ENCODE results near the gene ZNF674.

The ZNF674 gene

DNA sequence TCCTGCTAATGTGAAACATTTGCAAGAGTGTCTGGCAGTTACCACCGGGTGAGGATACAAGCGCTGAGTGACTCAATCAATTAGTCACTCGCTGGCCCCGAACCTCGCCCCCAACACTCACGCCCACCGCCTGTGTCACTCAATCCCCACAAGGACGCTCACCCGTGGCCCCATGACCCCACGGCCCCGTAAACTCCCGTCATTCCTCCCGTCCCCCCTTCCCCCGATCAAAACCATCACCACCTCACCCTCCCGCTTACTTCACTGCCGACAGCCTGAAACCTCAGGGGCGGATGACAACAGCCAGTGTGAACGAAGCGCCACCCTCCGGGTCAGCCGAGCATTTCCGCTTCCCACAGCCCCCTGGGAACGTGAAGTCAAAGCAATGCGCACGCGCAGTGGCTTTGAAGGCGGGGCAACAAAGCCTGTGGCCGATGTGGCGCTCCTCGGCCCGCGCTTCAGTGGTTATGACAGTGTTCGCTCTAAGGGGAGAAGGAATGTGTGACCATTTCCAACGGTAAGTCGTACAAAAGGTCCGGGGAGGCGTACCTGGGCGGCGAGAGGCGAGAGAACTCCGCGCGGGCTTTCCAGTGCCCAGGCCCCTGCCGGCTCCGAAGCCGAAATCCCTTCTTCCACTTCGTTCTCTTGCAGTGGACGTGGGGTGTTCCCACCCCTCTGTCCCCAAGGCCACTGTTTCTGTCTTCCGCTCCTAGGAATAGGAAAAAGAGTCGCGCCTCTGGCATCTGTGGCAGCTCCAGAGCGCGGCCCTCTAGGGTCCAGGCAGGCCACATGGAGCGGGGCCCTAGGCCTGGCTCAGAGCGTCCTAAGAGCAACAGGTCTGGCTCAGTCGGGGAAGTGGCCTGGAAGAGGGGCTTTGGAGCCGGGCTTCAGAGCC, at the start of gene ZNF674:
Gene ZNF674, minus strand, starts transcription at position 311 of the 895 bp plus-strand sequence. CDS start 3,334 bp downstream, outside the sequence.
- peak; percentile 92 for DNase-seq (ENCODE audit: low read depth)

DNA sequence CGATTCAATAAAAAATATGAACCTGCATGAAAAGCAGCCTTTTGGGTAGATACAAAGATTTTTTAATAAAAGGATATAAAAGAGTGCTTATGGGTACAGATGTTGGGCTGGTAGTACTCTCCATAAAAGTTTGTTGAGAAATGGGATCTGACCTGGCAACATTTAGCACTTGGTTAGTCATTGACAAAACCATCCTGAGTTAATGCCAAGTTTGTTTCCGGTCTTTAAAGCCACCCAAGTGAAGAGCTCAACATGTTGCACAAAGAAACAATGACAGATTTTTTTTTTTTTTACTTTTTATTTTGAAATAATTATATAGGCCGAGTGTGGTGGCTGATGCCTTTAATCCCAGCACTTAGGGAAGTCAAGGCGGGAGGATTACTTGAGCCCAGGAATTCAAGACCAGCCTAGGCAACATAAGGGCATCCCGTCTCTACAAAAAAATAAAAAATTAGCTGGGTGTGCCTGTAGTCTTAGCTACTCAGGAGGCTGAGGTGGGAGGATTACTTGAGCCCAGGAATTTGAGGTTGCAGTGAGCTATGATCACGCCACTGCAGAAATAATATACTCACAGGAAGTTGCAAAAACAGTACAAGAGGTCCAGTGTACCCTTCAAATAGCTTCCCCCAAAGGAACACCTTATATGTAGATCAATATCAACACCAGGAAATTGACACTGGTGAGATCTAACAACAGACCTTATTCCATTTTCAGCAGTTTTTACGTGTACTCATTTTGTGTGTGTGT, 44.9 kb upstream of the ZNF674 start:
- DNase-seq (ENCODE audit: low read depth): no peak

DNA sequence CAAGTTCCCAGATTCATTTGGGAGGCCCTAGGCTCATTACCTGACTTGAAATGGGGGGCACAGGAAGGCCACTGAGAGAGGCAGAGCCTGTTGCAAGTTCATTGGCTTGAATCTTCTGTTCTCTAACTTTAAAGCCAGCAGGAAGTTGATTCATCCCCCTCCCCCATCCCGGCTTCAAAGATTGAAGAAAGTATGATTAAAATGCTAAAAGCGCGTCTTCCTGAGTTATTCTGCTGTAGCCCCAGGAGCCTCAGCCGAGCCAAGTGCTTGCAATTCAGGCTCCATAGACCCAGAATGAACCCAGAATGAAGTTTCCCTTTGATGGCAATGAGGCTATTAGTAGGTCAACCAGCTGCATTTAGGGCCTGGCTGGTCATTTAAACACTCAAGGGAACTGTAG, 43.0 kb upstream of the ZNF674 start:
- no peak for DNase-seq (ENCODE audit: low read depth)

DNA sequence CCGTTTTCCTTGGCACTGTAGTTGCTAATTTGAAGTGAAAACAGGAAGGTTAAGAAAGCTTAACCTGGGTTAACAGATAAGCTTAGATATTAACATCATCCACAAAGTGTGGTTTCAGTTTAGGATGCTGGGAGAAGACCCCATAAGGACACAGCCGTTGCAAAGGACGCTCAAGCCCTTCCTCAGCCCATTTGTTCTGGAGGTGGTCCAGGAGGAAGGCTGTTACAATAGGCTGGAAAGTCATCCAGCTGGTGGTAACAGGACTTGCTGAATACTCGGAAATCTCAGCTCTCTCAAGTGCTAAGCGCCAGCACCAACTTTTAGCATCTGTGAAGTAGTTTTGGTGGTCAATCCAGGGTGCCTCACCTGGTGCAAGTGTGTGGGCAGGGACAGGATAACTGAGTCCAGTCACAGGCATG, 42.5 kb upstream of the ZNF674 start:
- no peak for DNase-seq (ENCODE audit: low read depth)

DNA sequence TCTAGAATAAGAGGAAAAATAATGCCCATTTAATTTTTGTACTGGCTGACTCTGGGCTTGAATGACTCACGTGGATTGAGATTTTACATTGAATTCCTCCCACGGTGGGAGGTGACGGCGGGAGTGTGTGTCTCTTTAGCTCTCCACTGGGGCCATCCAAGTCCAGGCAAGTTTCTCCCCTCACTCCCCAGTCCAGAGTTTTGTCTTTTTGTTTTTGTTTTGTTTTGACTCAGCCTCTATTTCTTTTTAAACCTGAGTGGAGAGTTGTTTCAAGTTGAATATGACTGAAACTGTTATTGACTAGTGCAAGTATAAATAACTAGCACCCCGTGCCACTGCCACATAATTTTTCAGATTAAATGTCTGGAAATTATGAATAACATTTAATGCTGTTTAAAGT, 41.9 kb upstream of the ZNF674 start:
- no peak for DNase-seq (ENCODE audit: low read depth)

DNA sequence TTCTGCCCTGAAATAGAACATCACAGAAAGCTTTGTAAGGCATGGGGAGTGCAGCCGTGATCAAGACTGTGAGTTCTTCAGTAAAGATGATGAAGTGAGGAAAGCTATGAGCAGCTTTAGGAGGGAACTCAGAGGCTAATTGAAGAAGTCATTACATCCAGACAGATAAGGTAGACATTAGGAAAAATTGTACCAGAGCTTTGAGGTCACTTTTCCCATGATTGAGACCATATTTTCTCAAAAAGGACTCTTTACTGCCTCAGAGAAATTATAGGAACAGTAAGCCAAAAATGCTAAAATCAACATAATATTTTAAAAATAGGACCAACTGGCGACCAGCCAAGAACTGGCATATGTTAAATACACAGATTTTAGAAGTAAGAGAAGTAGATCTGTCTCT, 39.5 kb upstream of the ZNF674 start:
- no peak for DNase-seq (ENCODE audit: low read depth)

DNA sequence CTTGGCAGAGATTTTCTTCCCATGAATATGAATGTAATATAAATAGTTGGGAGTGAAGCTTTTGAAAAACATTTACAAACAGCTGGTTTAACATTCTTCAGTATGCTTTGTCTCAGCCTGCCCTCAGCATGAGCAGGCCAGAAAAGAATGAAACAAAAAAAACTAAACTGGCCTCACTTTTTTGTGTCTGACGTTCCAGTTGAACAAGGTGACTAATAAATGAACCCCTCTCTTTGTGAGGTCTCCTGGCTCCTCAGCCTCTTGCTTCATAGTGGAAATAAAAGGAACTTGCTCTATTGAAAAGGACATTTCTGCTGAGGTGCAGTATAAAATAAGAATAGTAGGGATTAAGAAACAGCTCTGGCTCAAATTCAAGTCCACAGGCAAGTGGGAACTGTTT, 37.7 kb upstream of the ZNF674 start:
- DNase-seq (ENCODE audit: low read depth): no peak

DNA sequence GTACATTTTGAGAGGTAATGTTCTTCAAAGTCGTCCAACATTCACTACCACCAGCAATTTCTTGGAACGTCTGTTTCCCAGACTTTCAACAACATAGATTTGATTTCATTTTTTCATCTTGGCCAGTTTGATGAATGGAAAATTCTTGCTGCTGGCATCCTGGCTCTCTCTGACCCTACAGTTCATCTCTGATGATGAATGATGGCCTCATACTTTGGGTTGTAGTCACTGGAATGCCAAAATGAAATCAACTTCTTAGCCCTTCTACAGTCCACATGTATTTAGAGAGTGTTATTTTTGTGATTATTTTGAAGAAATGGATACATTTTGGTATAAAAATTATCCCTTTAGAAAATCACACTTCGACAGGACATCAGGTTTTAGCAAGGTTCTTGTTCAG, 37.1 kb upstream of the ZNF674 start:
- DNase-seq (ENCODE audit: low read depth): no peak

DNA sequence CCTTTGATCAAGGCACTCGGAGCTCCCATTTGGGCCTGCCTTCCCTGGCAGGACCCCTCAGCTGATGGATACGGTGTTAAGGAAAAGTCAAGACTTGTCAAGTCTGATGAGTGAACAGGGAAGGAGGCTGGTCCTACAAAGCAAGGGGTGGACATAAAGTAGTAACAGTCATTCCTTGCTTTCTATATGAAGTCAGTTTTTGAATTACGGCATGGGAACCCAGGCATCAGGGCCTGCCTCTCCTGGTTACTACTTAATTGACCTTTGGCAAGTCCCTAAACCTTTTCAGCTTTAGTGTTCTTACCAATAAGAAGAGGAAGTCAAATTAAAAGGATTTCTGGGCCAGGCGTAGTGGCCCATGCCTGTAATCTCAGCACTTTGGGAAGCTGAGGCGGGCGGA, 35.4 kb upstream of the ZNF674 start:
- no peak for DNase-seq (ENCODE audit: low read depth)

DNA sequence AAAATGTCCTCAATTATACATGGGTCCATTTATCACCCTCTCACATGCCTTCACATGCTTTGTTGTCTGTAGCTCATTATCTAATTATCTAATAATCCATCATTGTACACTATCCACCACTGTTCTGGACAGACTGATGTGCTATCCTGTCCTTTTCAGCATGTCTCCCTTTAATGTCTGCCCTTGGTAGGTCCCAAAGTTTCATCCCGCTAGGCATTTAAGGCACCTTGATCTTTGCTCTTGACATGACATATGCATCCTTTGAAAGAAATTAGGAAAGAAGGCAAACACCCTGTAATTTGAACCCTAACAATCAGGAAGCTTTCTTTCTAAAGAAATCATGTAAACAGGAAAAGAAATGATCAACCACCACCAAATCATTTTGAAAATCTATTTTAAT, 34.0 kb upstream of the ZNF674 start:
- no peak for DNase-seq (ENCODE audit: low read depth)

DNA sequence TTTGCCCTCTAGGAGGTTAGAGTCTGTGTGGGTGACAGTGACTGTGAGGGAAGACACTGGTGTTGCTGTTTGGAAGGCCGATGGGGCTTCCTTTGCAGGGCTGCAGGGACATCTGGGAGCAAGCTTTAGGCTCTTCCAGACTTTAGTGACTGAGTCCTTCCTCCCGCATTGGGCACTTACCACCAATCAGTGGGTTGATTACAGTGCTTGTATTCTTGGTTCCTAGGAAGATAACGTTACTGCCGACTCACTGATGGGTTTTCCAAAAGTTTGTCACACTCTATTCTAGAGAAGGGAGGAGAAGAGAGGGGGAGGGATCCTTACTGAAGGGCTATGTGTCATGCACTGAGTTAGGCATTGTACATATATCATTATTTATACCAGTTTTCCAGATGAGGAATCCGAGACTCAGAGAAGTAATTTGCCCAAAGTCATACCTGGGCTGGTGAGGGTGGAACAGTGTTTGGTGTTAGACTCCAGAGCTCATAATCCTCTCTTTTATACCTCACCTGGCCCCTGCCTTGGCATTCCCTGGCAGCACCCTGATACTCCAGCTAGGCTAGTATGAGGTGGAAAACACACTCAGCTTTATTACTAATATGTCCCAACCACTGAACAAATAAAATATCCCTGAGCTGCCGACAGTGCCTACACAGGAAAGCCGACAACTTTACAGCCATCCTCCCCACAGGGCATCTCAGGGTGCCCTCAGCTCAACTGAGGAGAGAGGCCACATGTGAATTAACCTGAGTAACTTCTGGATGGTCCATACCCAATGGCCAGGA, 32.2 kb upstream of the ZNF674 start:
- no peak for DNase-seq (ENCODE audit: low read depth)

DNA sequence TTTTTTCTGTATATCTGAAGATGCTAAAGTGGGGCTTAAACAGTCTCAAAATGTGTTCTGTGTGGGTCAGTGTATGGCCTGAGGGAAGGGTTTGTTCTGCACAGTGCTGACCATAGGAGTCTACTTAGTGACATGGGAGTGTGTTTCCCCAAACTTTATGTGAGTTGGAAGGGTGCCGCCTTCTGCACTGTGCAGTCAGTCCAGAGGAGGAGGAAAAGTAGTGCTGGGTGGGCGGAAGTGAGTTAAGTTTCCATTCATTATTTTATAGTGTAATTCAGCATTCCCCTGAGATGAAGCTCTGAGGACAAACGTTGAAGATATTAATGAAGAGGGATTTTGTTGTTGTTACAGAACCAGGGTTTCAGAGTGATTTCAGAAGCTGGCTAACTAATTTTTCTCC, 31.2 kb upstream of the ZNF674 start:
- no peak for DNase-seq (ENCODE audit: low read depth)

DNA sequence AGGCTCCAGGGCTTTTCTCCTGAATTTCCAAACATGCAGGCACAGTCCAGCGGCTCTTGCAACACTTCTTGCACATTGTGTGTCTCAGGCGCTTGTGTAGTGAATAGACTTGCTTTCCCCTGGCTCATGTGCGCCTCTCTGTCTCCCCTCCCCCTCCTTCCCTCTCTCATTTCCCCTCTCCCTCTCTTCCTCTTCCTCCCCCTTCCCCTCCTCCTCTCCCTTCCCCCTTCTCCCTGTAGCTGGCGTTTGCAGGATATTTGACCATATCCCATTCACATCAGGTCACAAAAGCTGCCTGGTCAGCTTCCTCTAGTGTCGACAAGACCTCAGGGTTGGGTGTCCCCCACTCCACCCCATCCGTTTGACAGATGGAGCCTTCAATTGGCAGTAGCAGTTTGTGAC, 30.8 kb upstream of the ZNF674 start:
- DNase-seq (ENCODE audit: low read depth): no peak

DNA sequence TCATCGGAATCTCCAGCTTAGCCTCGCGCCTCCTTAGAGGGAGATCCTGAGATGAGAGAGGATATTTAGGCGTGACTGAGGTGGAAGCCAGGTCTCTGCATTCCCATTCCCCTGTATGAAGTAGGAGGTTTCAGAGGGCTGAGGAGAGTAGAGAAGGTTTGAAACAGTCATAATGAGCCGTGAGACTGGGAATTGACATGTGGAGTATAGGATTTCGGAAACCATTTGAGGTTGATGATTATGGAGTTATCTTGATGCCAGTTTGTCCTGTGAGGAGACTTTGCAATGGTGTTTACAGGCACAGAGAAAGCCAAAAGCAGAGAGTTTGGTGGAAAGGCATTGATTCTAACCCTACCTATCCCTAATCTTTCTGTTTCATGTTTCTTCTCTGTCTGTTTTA, 30.4 kb upstream of the ZNF674 start:
- no peak for DNase-seq (ENCODE audit: low read depth)

DNA sequence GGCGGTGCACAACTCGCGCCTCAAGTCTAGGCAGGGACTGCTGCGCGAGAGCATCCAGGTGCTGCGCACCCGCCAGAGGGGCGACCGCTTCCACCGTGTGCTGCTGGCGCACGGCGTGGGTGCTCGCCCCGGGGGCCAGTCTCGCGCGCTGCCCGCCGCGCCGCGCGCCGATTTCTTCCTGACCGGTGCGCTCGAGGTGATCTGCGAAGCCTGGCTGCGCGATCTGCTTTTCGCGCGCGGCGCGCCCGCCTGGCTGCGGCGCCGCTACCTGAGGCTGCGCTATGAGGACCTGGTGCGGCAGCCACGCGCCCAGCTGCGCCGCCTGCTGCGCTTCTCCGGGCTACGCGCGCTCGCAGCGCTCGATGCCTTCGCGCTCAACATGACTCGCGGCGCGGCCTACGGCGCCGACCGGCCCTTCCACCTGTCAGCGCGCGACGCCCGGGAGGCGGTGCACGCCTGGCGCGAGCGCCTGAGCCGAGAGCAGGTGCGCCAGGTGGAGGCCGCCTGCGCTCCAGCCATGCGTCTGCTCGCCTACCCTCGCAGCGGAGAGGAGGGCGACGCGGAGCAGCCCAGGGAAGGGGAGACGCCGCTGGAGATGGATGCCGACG, 29.7 kb upstream of the ZNF674 start:
- DNase-seq (ENCODE audit: low read depth): no peak

DNA sequence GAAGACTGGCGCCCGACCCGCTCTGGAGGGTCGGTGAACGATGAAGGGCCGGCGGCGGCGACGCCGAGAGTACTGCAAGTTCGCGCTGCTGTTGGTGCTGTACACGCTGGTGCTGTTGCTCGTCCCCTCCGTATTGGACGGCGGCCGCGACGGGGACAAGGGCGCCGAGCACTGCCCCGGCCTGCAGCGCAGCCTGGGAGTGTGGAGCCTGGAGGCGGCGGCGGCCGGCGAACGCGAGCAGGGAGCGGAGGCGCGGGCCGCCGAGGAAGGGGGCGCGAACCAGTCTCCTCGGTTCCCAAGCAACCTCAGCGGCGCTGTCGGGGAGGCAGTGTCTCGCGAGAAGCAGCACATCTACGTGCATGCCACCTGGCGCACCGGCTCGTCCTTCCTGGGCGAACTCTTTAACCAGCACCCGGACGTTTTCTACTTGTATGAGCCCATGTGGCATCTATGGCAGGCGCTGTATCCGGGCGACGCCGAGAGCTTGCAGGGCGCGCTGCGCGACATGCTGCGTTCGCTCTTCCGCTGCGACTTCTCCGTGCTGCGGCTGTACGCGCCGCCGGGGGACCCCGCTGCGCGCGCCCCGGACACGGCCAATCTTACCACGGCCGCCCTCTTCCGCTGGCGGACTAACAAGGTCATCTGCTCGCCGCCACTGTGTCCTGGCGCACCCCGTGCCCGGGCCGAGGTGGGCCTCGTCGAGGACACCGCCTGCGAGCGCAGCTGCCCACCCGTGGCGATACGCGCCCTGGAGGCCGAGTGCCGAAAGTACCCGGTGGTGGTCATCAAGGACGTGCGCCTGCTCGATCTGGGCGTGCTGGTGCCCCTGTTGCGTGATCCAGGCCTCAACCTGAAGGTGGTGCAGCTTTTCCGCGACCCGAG, 28.9 kb upstream of the ZNF674 start:
- no peak for DNase-seq (ENCODE audit: low read depth)

DNA sequence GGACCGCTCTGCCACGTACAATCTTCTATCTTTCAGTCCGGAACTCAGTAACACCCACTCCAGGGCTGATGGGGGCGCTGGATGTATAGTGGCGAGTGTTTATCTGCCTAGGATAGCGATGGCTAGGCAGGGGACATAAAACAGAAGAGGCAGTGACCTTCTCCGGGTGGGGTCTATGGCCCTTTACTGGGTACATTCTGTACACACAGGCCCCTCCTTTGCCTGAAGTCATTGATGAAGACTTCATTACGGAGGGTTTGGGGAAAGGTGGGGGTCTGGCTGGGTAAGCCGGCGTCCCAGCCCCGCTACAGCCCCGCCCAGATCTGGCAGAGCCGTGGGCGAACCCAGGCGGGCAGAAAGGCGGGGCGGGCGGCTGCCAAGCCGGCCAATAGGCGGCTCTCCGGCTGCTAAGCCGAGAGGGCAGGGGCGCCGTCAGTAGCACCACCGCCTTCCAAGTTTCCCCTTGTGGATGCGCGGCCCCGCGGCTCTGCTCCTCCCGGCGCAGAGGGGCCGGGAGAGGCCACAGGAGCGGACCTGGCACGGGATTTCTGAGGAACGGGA, 28.2 kb upstream of the ZNF674 start, which contains the start of gene CHST7:
Gene CHST7, plus strand, starts transcription at position 435 of the 561 bp plus-strand sequence. CDS start 167 bp downstream, outside the sequence.
- no peak for DNase-seq (ENCODE audit: low read depth)

DNA sequence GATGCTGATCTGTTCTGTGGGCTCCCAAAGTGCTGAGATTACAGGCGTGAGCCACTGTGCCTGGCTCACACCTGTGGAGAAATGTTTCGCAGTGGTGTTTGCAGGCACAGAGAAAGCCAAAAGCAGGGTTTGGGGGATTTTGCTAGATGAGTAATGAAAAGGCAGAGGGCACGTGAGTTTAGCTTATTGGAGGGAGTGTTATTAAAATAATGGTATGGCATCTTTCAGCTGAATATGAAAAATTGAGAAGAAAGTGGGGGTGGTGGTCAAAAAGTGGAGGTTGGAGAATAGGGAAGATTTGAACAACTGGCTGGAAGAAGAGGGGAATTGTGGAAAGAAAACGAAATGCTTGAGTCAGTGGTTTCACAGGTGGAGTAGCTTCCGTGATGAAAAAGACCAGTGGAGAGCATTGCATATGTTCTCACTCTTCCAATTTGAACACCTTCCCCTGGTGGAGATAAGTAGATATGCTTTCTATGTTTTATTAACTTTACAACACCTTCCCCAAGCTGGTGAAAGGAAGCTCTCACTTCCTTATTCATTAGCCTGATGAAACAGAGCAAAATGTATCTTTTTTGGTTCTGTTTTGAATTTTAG, 27.2 kb upstream of the ZNF674 start:
- no peak for DNase-seq (ENCODE audit: low read depth)

DNA sequence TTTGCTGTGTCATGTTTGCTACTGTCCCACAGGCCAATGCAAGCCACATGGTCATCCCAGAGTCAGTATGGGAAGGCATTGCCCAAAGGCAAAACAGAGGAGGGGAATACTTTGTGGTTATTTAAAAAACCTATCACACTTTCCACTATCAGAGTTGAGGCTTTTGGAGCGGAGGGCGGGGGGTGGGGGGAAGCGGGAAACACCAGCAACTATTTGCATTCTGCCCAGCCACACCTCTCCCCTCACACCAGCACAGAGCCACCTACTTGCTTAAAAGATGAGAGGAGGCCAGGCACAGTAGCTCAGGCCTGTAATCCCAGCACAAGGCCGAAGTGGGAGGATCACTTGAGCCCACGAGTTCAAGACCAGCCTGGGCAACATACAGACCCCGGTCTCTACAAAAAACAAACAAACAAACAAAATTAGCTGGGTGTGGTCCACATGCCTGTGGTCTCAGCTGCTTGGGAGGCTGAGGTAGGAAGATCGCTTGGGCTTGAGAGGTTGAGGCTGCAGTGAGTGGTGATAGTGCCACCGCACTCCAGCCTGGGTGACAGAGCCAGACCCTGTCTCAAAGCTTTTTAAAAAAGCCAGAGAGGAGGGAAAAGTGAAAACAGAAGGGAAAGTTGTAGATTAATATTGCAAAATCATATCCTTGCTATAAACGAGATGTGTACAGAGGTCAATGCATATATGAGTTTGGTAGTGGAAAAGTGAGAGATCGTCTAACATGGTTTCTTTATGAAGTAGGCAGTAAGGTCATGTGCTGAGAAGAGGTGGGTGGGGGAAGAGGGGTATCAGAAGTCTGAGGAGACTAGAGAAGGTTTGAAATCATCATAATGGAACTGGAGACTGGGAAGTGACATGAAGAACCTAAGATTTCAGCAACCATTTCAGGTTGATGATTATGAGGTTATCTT, 26.5 kb upstream of the ZNF674 start:
- DNase-seq (ENCODE audit: low read depth): no peak

Measured in stimulated activated CD8-positive, alpha-beta memory T cell treated with anti-CD3 and anti-CD28 coated beads, Interleukin-4, amount 100 ng/mL, for 24 hours (primary cell).